Measurements from ENCODE around the gene RBM17.
"Not testable (repeated sequence)": the region's sequence is repeated elsewhere in the genome, so short reads cannot be mapped to it uniquely, and the experiment has no call there.

The RBM17 gene, protein sequence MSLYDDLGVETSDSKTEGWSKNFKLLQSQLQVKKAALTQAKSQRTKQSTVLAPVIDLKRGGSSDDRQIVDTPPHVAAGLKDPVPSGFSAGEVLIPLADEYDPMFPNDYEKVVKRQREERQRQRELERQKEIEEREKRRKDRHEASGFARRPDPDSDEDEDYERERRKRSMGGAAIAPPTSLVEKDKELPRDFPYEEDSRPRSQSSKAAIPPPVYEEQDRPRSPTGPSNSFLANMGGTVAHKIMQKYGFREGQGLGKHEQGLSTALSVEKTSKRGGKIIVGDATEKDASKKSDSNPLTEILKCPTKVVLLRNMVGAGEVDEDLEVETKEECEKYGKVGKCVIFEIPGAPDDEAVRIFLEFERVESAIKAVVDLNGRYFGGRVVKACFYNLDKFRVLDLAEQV

GRCh38 chr10:6088721-6089333 is at the start of gene RBM17:
TSS of gene RBM17 (plus strand) at chr10:6089034. CDS start at chr10:6097066, 8,032 bp downstream.
- DNase-seq (ENCODE audit: low read depth) = peak; percentile 94

DNA sequence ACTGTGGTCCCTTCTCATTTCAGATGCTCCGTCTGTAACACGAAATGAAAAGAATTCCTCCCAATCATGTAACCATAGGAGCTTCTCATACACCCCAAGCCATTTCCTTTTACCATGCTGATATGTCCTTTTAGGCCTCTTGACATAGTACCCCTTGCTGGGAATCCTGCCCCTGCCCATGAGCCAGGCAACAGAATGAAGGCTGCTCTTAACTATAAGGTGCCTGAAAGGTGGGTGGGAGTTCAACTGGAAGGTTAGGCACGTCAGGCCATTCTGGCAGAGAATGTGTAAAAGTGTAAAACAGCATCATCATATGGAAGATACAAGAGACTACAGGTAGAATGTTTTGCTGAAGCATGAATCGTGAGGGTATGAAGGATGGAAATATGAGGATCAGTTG is 49.1 kb upstream of the RBM17 start:
- DNase-seq (ENCODE audit: low read depth) = no peak

- no peak for DNase-seq (ENCODE audit: low read depth)
Measured at GRCh38 chr10:6040205-6040604, 48.6 kb upstream of the RBM17 start.

- DNase-seq (ENCODE audit: low read depth) = not testable (repeated sequence)
Measured at GRCh38 chr10:6043377-6043776, 45.5 kb upstream of the RBM17 start.

DNA sequence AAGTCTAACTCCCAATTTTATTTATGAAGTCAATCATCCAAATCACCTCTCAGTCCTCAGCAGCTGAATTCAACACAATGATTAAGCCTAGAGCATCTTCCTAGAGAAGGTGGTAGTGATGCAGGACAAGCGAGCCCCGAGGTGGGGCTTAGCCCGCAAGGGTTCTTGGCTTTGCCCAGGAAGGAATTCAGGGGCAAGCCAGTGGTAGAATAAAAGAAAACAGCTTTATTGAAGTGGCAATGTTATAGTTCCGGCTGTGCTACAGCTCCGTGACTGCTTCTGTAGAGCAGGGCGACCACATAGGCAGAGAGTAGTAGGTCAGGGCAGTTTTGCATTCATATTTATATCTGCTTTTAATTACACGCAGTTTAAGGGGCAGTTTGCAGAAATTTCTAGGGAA is 44.8 kb upstream of the RBM17 start:
- DNase-seq (ENCODE audit: low read depth) = no peak

GRCh38 chr10:6044751-6045313 is 44.0 kb upstream of the RBM17 start:
- no peak for DNase-seq (ENCODE audit: low read depth)

- no peak for DNase-seq (ENCODE audit: low read depth)
Measured at GRCh38 chr10:6045314-6045848, 43.5 kb upstream of the RBM17 start.

DNA sequence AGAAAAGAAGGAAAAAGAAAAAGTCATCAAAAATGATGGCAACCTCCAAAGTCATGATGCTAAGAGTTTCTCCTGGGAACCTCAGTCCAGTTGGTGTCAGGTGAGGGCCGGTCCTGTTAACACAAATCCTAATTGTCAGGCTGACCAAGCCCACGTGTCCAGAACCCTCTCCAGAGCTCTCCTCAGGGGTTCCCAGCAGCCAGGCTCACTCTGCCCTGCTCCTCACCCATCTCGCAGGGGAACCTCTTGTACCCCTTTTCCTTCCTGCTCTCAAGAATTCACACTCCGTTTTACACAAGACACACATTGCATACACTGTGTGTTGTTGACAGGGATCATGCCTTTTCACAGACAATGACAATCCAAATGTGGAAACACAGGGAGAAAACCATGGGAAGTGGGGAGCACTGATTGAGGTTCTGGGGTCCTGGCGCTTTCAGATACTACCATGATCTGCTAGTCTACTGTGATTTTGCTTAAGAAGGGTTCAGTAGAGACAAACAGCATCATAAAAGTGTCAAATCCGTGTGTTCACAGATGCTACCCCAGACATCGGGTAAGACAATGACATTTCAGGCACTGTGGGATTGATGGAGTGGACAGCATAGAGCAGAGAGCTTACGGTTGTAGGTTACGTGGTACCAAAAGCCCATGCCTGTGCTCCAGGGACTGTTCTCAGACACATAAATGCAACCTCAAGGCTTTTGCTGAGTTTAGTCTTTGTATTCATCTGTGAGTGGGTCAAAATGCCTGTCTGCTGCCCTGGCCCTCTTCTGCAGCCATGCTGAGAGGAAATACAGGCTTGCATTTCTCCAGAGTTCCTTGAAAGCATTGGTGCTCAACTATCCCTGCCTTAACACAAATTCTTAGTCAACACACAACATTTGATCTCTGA is 42.7 kb upstream of the RBM17 start:
- DNase-seq (ENCODE audit: low read depth) = no peak

DNA sequence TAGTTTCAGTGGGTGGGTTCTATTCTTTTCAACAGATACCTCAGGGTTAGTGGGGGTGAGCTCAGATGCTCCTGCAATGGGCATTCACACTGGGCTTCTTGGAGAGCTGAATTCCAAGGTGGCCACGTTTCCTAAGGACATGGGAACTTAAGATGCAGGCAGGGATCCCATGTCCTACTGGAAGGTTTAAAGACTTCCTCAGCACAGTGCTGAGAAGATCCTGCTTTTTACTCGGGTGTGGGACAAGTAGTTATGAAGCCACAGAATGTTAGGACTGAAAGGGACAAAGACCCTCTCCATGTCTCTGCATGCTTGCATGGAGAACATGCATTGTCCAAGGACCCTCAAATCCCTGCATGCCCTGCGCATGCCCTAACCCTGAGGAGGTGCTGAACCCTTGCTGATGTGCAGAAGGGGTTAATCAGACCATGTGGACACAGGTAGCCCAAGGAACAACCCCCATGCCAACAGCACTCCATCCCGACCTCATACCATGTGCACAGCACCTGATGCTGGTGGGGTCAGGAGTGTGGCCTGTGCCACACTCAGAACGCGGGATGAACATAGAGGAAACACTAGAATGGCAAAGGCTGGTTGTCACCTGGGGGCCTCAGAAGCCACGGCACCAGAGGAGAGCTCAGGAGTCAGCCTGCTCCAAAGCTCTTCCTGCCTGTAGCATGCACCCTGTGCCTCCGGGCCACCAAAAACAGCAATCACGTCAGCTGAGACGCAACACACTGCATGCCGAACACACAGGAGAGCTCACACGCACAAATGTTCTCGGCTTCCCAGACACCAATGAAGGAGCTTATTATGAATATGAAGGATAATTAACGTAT is 41.8 kb upstream of the RBM17 start:
- DNase-seq (ENCODE audit: low read depth) = no peak

- DNase-seq (ENCODE audit: low read depth) = no peak
Measured at GRCh38 chr10:6047847-6048246, 41.0 kb upstream of the RBM17 start.

GRCh38 chr10:6048281-6049030 is 40.4 kb upstream of the RBM17 start:
- no peak for DNase-seq (ENCODE audit: low read depth)

GRCh38 chr10:6049031-6049400 is 39.8 kb upstream of the RBM17 start:
- DNase-seq (ENCODE audit: low read depth) = no peak

- peak; percentile 52 for DNase-seq (ENCODE audit: low read depth)
Measured at GRCh38 chr10:6050801-6051445, 37.9 kb upstream of the RBM17 start.

GRCh38 chr10:6052247-6053221 is 36.3 kb upstream of the RBM17 start:
- no peak for DNase-seq (ENCODE audit: low read depth)

DNA sequence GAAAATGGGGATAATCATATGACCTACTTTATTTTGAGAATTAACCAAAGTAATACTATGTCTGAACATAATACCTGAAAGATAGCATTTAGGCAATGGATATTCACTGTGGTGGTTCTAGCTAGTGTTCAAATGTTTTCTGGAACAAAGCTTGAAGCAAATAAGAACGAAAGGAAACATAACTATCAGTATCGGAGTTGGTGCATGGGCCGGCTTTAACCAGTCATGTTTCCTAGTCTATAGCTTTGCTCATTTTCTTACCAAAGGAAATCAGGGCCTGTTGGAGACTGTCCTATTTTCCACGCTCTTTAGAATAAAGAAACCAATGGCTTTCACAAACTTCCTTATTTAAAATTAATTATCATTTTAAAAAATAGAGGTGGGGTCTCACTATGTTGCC is 35.5 kb upstream of the RBM17 start:
- DNase-seq (ENCODE audit: low read depth) = no peak

DNA sequence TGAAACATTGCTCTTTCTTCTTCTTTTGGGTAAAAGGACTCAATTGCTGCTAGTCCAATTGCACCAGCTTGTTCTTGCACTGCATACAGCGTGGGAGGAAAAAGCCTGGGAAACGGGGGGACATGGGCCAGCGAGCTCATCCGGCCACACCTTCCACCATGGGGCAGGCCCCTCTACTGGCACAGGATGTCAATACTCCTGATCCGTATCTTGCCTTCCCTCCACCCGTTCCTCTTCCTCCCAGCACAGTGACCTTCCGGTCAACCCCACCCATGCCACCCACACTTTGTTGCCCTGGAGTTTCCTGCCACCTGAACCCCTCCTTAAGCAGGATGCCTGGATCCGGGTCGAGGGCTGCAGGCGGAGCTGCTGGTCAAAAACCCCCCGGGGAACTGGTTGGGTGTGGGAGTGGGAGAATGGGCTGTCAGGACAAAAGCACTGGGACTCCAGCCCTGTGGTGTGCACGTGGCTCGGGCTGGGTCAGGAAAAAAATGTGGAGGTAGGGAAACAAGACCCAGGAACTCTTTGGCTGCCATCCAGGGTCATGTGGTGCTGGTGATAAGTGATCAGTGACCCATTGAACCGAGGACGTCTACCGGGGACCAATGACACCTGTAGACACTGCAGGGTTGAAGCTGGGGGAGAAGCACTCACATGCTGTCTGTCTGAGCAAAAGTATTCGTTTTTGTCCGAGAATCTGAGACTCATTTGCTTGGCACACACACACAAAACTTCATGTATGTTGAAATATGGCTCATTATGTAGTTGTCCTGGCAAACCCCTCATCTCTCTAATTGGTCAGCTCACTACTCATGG is 34.8 kb upstream of the RBM17 start:
- DNase-seq (ENCODE audit: low read depth) = no peak

- no peak for DNase-seq (ENCODE audit: low read depth)
Measured at GRCh38 chr10:6054884-6055283, 34.0 kb upstream of the RBM17 start.

GRCh38 chr10:6055929-6056328 is 32.9 kb upstream of the RBM17 start:
- DNase-seq (ENCODE audit: low read depth) = no peak
